ENCODE results near the gene SCARF1.
A peak's percentile ranks its signal among the peaks of the same experiment; 100 is the strongest.

Gene SCARF1

GRCh38 chr17:1627182-1627981, 18.1 kb downstream of the SCARF1 start (continued):
- TF ChIP-seq, protein P1, sequence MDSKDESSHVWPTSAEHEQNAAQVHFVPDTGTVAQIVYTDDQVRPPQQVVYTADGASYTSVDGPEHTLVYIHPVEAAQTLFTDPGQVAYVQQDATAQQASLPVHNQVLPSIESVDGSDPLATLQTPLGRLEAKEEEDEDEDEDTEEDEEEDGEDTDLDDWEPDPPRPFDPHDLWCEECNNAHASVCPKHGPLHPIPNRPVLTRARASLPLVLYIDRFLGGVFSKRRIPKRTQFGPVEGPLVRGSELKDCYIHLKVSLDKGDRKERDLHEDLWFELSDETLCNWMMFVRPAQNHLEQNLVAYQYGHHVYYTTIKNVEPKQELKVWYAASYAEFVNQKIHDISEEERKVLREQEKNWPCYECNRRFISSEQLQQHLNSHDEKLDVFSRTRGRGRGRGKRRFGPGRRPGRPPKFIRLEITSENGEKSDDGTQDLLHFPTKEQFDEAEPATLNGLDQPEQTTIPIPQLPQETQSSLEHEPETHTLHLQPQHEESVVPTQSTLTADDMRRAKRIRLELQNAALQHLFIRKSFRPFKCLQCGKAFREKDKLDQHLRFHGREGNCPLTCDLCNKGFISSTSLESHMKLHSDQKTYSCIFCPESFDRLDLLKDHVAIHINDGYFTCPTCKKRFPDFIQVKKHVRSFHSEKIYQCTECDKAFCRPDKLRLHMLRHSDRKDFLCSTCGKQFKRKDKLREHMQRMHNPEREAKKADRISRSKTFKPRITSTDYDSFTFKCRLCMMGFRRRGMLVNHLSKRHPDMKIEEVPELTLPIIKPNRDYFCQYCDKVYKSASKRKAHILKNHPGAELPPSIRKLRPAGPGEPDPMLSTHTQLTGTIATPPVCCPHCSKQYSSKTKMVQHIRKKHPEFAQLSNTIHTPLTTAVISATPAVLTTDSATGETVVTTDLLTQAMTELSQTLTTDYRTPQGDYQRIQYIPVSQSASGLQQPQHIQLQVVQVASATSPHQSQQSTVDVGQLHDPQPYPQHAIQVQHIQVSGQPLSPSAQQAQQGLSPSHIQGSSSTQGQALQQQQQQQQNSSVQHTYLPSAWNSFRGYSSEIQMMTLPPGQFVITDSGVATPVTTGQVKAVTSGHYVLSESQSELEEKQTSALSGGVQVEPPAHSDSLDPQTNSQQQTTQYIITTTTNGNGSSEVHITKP (tag by site-specific recombination; IDR thresholded peaks at IDR 0.05): no peak

DNA sequence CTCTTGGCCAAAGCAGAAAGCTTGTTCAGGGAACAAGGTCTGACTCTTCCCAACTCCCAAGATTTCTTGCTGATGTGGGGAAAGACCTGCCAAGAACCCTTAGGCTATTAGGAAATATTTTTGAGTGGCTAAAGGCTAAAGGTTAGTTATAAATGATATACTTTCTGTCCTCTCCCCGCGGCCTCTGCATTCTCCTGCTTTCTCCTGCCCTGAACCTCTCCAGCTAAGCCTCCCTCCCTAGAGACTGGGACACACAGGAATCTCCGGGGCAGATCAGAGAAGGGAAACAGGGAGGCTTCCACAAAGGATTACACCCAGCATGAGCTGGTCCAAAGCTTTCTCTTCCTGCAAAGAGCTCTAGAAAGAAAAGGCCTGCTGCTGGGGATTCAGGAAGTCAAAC, 19.2 kb downstream of the SCARF1 start:
- H3K4me3 ChIP-seq (ENCODE audit: low read depth, low read length): no peak overlapping the region
- H3K9me3 ChIP-seq (ENCODE audit: control insufficient read depth, insufficient read depth, low read depth, low read length): no peaks in the 10 kb centered on the region
- no peak overlapping the region for H3K27ac ChIP-seq (ENCODE audit: extremely low read depth, low read depth, low read length)
- POLR2A ChIA-PET: interaction anchor here (0.7 to 2.5 kb wide), 3 partner anchors 8 to 187 kb away, joined by 6 to 7 read pairs (median 6); no protein-coding TSS in a partner anchor
- no peaks in the 10 kb centered on the region for H3K36me3 ChIP-seq (ENCODE audit: control insufficient read depth in 2 of 2, insufficient read depth in 1 of 2, low read length in 2 of 2)
- CTCF ChIA-PET: interaction anchor here (0.6 to 1.2 kb wide), 5 partner anchors 8 to 78 kb away, joined by 3 to 5 read pairs (median 3); no protein-coding TSS in a partner anchor
- no peaks in the 10 kb centered on the region; the same call in 1 of the 2 replicates for H3K4me1 ChIP-seq (ENCODE audit: control insufficient read depth, insufficient read depth, low read length)
- TF ChIP-seq ZNF692 (tag by site-specific recombination; IDR thresholded peaks at IDR 0.05) (no peak), ZNF677 (tag by site-specific recombination; IDR thresholded peaks at IDR 0.05) (no peak), PRDM1 (tag by site-specific recombination; IDR thresholded peaks at IDR 0.05) (peak; percentile 79)

DNA sequence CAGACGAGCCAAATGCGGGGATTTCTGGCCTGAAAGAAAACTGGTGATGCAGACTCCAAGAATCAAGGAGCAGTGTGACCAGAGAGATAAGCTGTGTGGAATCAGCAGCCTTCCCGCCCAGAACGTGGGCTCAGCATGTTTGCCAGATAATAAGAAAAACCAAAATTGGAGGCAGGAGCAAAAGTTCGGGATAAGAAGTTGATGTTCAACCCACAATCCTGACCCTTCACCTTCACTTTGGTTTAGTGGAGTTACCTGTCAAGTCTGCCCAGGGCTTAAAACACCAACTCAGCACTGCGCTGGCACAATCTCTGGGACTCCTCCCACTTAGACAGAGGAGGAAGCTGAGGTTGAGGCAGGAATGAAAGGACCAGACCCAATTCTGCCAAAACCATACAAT, 20.0 kb downstream of the SCARF1 start:
- no peaks in the 10 kb centered on the region; the same call in 1 of the 2 replicates for H3K4me1 ChIP-seq (ENCODE audit: control insufficient read depth, insufficient read depth, low read length)
- no peak overlapping the region for H3K27ac ChIP-seq (ENCODE audit: extremely low read depth, low read depth, low read length)
- no peaks in the 10 kb centered on the region for H3K36me3 ChIP-seq (ENCODE audit: control insufficient read depth in 2 of 2, insufficient read depth in 1 of 2, low read length in 2 of 2)
- POLR2A ChIA-PET: interaction anchor here (2.5 kb wide), 1 partner anchor 51 kb away, joined by 7 read pairs; no protein-coding TSS in a partner anchor
- CTCF ChIA-PET: interaction anchor here (0.6 to 1.9 kb wide), 4 partner anchors 10 to 51 kb away, joined by 3 to 9 read pairs (median 3); no protein-coding TSS in a partner anchor
- no peak overlapping the region for H3K4me3 ChIP-seq (ENCODE audit: low read depth, low read length)
- no peaks in the 10 kb centered on the region for H3K9me3 ChIP-seq (ENCODE audit: control insufficient read depth, insufficient read depth, low read depth, low read length)
- TF ChIP-seq, protein P2, sequence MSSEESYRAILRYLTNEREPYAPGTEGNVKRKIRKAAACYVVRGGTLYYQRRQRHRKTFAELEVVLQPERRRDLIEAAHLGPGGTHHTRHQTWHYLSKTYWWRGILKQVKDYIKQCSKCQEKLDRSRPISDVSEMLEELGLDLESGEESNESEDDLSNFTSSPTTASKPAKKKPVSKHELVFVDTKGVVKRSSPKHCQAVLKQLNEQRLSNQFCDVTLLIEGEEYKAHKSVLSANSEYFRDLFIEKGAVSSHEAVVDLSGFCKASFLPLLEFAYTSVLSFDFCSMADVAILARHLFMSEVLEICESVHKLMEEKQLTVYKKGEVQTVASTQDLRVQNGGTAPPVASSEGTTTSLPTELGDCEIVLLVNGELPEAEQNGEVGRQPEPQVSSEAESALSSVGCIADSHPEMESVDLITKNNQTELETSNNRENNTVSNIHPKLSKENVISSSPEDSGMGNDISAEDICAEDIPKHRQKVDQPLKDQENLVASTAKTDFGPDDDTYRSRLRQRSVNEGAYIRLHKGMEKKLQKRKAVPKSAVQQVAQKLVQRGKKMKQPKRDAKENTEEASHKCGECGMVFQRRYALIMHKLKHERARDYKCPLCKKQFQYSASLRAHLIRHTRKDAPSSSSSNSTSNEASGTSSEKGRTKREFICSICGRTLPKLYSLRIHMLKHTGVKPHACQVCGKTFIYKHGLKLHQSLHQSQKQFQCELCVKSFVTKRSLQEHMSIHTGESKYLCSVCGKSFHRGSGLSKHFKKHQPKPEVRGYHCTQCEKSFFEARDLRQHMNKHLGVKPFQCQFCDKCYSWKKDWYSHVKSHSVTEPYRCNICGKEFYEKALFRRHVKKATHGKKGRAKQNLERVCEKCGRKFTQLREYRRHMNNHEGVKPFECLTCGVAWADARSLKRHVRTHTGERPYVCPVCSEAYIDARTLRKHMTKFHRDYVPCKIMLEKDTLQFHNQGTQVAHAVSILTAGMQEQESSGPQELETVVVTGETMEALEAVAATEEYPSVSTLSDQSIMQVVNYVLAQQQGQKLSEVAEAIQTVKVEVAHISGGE (tag by site-specific recombination; conservative IDR thresholded peaks at IDR 0.05; ENCODE audit: low read depth): no peak

DNA sequence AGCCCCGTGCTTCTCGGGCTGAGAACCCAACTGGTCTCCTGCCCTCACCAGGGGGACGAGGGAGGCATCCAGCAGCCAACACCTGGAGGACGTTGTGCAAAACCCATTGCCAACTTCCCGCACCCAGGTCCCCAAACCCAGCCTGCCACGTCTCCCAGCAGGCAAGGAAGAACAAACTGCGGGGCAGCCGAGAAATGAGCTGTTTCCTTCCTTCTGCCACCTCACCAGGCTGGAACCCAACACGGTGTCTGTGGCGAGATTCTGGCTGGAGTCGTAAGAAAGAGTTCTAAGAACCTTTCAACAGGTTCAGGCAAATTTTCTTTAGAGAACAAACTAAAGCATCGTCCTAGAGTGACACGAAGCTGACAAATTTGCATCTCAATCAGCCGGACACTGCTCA, 20.5 kb downstream of the SCARF1 start:
- ChIA-PET CTCF (interaction anchor here (0.6 to 1.9 kb wide), 3 partner anchors 9 to 51 kb away, joined by 3 to 9 read pairs (median 4); no protein-coding TSS in a partner anchor), POLR2A (interaction anchor here (2.5 kb wide), 1 partner anchor 50 kb away, joined by 7 read pairs; no protein-coding TSS in a partner anchor)
- no peak overlapping the region for H3K27ac ChIP-seq (ENCODE audit: extremely low read depth, low read depth, low read length)
- H3K4me3 ChIP-seq (ENCODE audit: low read depth, low read length): no peak overlapping the region
- no peaks in the 10 kb centered on the region; the same call in 1 of the 2 replicates for H3K4me1 ChIP-seq (ENCODE audit: control insufficient read depth, insufficient read depth, low read length)
- no peaks in the 10 kb centered on the region for H3K36me3 ChIP-seq (ENCODE audit: control insufficient read depth in 2 of 2, insufficient read depth in 1 of 2, low read length in 2 of 2)
- no peaks in the 10 kb centered on the region for H3K9me3 ChIP-seq (ENCODE audit: control insufficient read depth, insufficient read depth, low read depth, low read length)
- TF ChIP-seq ZNF292 (tag by site-specific recombination; IDR thresholded peaks at IDR 0.05; ENCODE audit: borderline replicate concordance, low read depth) (no peak), ZNF654 (tag by site-specific recombination; IDR thresholded peaks at IDR 0.05; ENCODE audit: low read depth) (no peak), ZNF362 (tag by site-specific recombination; IDR thresholded peaks at IDR 0.05) (no peak), ZNF23 (tag by site-specific recombination; IDR thresholded peaks at IDR 0.05; ENCODE audit: borderline replicate concordance) (no peak), ZNF155 (tag by site-specific recombination; IDR thresholded peaks at IDR 0.05) (no peak), KLF1 (tag by site-specific recombination; IDR thresholded peaks at IDR 0.05) (no peak), ZNF398 (tag by site-specific recombination; IDR thresholded peaks at IDR 0.05) (no peak)
- TF ChIP-seq, protein P3, sequence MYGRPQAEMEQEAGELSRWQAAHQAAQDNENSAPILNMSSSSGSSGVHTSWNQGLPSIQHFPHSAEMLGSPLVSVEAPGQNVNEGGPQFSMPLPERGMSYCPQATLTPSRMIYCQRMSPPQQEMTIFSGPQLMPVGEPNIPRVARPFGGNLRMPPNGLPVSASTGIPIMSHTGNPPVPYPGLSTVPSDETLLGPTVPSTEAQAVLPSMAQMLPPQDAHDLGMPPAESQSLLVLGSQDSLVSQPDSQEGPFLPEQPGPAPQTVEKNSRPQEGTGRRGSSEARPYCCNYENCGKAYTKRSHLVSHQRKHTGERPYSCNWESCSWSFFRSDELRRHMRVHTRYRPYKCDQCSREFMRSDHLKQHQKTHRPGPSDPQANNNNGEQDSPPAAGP (tag by site-specific recombination; IDR thresholded peaks at IDR 0.05): no peak
